Amniotic epithelial cell (primary cell): ENCODE results near the gene CTBP1.

Experiments
- DNase-seq: peaks from one replicate; pipeline ENCODE4 v3.0.0-alpha.2; 2010; ENCODE audit warnings: low read depth

CTBP1 gene

DNA sequence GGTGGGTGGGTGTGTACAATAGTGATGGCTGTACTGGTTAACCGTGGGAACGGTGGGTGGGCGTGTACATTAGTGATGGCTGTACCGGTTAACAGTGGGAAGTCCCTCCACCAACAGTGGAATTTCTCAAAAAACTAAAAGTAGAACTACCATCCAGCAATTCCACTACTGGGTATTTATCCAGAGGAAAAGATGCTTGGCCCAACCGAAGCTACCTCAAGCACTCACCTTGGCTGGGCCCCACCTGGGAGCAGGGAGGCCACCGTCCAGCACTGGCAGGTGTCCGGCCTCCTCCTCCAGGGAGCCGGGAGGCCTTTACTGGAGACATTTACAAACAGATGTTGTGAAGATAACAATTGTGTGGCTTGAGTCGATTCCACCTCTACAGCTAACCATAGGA lies 34.8 kb upstream of the CTBP1 start:
- no peak for DNase-seq

DNA sequence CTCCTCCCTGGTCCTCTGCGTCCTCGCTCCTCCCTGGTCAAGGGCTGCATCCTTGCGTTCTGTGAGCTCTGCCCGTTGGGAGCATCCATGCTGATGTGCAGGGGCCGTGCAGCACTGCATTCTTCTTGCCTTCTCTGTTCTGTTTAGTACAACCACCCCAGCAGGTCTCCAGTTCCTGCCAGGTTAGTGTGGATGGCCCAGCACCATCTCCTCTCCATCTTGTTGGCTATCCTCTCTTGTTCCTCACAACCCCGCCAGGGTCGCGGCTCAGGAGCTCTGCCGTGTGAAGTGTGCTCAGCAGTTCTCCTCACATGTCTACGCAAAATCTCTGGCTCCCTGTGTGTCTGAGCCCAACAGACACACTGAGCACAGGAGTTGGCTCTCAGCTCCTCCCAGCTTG lies 30.3 kb upstream of the CTBP1 start:
- DNase-seq: no peak

- peak; percentile 19 for DNase-seq
Observed at GRCh38 chr4:1277667-1278665, 29.0 kb upstream of the CTBP1 start.

GRCh38 chr4:1276984-1277383 lies 28.1 kb upstream of the CTBP1 start:
- no peak for DNase-seq

GRCh38 chr4:1274871-1275270 lies 25.9 kb upstream of the CTBP1 start:
- no peak for DNase-seq

DNA sequence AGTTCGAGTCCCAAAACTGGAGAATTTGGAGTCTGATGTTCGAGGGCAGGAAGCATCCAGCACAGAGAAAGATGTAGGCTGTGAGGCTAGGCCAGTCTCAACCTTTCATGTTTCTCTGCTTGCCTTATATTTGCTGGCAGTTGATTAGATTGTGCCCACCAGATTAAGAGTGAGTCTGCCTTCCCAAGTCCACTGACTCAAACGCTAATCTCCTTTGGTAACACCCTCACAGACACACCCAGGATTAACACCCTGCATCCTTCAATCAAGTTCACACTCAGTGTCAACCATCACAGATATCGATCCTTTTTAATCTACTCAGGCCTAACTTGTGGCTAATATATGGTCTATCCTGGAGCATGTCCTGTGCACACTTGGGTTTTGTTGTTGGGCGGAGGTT lies 22.8 kb upstream of the CTBP1 start:
- DNase-seq: no peak

DNA sequence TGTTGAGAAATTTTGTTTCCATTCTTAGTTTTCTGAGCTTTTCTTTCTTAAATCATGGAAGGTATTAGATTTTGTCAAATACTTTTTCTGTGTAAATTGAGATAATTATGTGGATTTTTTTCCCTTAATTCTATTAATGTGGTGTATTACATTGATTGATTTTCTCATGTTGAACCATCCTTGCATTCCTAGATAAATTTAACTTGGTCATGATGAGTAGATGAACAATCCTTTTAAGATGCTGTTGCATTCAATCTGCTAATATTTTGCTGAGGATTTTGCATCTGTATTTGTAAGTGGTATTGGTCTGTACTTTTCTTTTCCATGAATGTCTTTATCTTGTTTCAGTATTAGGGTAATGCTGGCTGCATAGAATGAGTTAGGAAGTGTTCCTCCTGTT lies 20.3 kb upstream of the CTBP1 start:
- DNase-seq: no peak

DNA sequence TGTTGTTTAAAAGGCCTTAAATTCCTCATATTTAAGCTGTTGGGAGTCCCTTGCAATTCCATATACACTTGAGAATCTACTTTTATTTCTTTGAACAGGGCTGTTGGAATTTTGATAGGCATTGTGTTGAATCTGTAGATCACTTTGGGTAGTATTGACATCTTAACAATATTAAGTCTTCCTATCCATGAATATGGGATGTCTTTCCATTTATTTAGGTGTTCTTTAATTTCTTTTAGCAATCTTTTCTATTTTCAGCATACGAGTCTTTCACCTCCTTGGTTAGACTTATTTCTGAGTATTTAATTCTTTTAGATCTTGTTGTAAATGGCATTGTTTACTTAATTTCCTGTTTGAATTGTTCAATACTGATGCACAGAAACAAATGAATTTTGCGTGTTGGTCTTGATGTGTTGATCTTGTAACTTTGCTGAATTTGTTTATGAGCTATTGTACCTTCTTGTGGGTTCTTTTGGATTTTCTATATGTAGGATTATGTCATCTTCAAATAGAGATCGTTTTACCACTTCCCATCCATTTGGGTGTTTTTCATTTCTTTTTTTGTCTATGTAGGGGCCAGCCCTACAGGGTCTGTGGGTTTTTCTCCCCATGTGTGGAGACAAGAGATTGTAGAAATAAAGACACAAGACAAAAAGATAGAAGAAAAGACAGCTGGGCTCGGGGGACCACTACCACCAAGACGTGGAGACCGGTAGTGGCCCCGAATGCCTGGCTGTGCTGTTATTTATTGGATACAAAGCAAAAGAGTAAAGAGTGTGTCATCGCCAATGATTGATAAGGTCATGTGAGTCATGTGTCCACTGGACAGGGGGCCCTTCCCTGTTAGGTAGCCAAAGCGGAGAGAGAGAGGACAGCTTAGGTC lies 18.2 kb upstream of the CTBP1 start:
- DNase-seq: no peak

GRCh38 chr4:1265351-1265750 lies 16.4 kb upstream of the CTBP1 start:
- no peak for DNase-seq

DNA sequence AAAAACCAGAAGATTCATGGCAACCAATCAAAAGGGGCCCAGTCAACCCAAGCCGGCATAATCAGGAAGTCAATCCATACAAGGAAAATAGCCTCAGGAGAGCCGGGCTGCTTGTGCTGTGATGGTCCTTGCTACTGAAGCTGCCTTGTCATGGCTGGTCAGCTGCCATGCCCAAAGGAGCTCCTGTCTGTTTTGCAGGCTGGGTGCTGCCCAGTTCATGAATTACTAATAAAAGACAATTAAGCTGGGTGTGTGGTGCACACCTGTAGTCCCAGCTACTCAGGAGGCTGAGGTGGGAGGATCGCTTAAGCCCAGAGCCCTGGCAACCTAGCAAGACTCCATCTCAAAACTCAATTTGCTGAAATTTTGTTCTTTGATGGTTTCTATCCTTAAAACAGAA lies 16.0 kb upstream of the CTBP1 start:
- DNase-seq: no peak

GRCh38 chr4:1261107-1261928 lies 12.4 kb upstream of the CTBP1 start:
- no peak for DNase-seq

DNA sequence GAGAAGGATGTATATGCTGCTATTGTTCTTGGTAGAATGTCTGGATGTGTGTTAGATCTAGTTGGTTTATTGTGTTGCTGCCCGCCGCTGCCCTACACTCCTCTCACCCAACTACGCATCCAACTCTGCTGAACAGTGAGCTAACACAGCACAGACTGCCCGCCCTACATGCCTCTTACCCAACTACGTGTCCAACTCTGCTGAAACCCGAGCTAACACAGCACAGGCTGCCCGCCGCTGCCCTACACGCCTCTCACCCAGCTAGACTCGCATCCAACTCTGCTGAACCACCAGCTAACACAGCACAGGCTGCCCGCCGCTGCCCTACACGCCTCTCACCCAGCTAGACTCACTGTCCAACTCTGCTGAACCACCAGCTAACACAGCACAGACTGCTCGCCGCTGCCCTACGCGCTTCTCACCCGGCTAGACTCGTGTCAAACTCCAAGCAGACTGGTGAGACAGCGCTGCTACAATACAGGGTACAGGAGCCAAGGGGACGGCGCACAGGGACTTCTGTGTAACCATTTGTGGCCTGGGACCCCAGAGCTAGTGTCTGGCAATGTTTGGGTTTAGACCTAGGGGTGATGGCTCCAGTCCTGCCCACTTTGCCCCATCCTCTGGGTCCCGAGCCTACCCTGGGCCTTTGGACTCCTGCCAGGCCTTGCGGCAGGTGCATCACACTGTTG lies 11.6 kb upstream of the CTBP1 start:
- no peak for DNase-seq

GRCh38 chr4:1259966-1260365 lies 11.0 kb upstream of the CTBP1 start:
- DNase-seq: no peak

- DNase-seq: no peak
Observed at GRCh38 chr4:1258457-1258856, 9.5 kb upstream of the CTBP1 start.

DNA sequence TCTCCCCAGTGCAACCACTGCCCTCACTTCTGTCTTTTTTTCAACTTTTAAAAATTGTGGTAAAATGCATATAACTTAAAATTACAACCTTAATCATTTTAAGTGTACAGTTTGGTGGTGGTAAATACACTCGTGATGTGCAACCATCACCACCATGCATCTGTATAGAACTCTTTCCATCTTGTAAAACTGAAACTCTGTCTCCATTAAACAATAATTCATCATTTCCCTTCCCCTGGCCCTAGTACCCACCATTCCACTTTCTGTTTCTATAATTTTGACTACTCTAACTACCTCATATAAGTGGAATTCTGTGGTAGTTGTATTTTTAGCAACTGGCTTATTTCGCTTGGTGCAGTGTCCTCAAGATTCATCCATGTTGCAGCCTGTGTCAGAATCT lies 6.8 kb upstream of the CTBP1 start:
- no peak for DNase-seq

DNA sequence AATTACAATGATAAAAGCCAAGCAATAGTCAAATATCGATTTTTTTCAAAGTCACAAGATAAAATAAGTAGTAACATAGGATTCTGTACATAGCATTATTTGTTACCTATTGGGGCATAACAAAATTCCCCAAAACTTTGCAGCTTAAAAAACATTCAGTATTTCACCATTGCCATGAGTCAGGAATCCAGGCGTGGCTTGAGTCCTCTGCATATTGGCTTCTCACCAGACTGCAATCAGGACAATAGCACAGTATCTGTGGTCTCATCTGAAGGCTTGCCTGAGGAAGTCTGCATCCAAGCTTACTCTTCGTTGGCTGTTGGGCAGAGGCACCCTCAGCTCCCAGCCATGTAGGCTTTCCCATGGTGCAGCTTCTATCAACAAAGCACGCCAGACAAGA lies 6.2 kb upstream of the CTBP1 start:
- peak; percentile 30 for DNase-seq

- no peak for DNase-seq
Observed at GRCh38 chr4:1253831-1254230, 4.9 kb upstream of the CTBP1 start.

DNA sequence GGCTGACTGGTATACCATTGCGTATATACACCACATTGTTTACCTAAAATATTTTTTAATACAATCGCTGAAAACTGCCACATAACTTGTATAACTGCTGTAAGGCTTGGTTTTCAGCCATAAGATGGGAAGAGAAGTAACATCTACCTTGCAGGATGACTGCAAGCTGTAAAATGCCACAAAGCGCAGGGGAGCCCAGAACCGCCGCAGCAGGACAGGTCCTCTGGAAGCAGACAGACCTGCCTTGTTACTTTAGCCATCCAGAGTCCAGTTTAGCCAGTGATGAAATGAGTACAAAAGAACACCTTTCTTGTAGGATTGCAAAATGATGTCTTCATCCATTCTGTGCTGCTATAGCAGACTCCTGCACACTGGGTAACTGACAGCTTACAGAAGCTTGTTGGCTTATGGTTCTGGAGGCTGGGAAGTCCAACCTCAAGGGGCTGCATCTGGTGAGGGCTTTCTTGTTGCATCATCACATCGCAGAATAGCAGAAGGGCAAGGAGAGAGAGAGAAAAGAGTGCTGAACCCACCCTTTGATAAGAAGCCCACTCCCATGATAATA lies 4.1 kb upstream of the CTBP1 start:
- no peak for DNase-seq

DNA sequence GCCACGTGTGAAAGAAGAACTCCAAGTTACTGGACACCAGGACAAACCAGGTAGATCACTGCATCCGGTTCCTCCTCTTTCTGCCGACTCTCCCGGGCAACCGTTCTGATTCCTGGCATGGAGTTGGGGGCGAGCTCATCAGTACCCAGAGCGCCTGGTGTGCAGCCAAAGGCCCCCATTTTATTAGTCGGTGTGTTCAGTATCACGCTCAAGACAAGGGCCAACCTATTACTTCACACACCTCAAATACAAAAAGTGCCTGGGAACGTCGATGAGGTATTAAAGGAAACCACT lies 2.8 kb upstream of the CTBP1 start:
- no peak for DNase-seq

DNA sequence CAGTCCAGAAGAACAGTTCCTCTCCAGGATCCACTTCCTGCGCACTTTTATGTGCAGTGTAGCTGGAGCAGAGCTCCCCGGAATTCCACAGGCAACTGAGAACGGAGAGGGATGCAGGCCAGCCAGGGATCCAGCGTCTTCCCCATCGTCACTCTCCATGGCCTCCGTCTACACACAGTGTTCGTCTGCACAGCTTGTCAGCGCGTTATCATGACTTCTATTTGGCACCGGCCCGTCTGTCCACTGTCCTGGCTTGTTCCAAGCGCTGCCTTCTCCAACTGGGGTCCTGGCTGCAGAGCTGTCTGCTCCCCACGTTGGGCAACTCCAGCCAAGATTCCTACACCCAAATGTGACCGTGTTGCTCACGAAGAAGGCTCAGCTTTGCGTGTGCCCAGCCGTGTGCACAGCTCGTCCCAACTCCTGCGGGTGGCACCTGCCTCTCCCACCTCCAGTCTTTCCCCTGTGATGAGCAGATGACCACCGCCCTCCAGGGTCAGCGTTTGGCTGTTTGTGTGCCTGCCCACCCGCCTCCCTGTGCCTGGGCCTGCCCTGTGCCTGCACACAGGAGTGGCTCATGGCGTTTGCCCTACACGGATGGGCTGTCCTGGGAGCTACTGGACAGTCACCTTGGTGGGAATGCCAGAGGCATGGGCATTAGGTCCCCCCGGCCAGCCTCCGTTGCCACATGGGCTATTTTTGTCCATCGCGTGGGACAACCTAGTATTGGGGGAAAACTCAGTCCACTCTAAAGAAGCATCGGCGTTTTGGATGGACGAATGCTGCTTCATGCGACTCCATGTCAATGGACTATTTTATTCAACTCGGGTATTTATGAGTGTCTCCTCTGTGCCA lies 2.2 kb upstream of the CTBP1 start:
- no peak for DNase-seq

- DNase-seq: no peak
Observed at GRCh38 chr4:1250527-1250812, 1.5 kb upstream of the CTBP1 start.
